ENCODE results near the gene HOXD10. TPM values are rescaled to one million over a fixed set of nuclear protein-coding genes. Genes with fewer than 3 reads are reported as not detected.

HOXD10 gene
- total and polyA plus RNA-seq, 4 donors = 0.05 to 0.54 TPM; not detected in 2

- Histone ChIP-seq H3K4me3 (no peak overlapping the region), H3K9me3 (ENCODE audit: control insufficient read depth in 4 of 4, insufficient read depth in 3 of 4, low read length in 3 of 4) (peaks cover 0 to 12% (median 0%) of the 10 kb centered on the region in 4 donors), H3K27ac (ENCODE audit: low read depth in 1 of 2, low read length in 1 of 2) (no peak overlapping the region), H3K36me3 (ENCODE audit: control insufficient read depth in 4 of 4, insufficient read depth in 4 of 4, low read length in 4 of 4) (no peaks in the 10 kb centered on the region), H3K9ac (ENCODE audit: insufficient read depth in 1 of 2, low read length in 2 of 2) (no peak overlapping the region), H3K27me3 (ENCODE audit: control insufficient read depth in 3 of 3, insufficient read depth in 3 of 3, low read length in 2 of 3) (peaks cover 38 to 97% (median 92%) of the 10 kb centered on the region in 3 donors), H3K4me1 (ENCODE audit: control insufficient read depth in 5 of 5, insufficient read depth in 5 of 5, low read length in 5 of 5) (peaks cover 0 to 7% (median 0%) of the 10 kb centered on the region in 5 donors)
- ATAC-seq (ENCODE audit: insufficient read depth, low FRiP score) = no peak
- TF ChIP-seq CTCF (IDR thresholded peaks at IDR 0.05; ENCODE audit: control extremely low read depth, extremely low read depth) = no peak
- 29 to 32% methylated on average over 14 of the region's 14 CpGs for WGBS, 2 donors
- DNase-seq = no peak
Measured at GRCh38 chr2:176150584-176151441, 34.2 kb downstream of the HOXD10 start.

- peaks cover 0 to 7% (median 0%) of the 10 kb centered on the region in 5 donors for H3K4me1 ChIP-seq (ENCODE audit: control insufficient read depth in 5 of 5, insufficient read depth in 5 of 5, low read length in 5 of 5)
- H3K27ac ChIP-seq (ENCODE audit: low read depth in 1 of 2, low read length in 1 of 2) = no peak within 1 kb of the TSS
- ATAC-seq (ENCODE audit: insufficient read depth, low FRiP score) = no peak
- H3K36me3 ChIP-seq (ENCODE audit: control insufficient read depth in 4 of 4, insufficient read depth in 4 of 4, low read length in 4 of 4) = no peaks in the 10 kb centered on the region
- DNase-seq = peak in 1 of 3 donors; percentile 6
- no peak for TF ChIP-seq CTCF (IDR thresholded peaks at IDR 0.05; ENCODE audit: control extremely low read depth, extremely low read depth)
- 3 to 7% methylated on average over 54 to 55 of the region's 55 CpGs for WGBS, 2 donors
- no peak within 1 kb of the TSS for H3K4me3 ChIP-seq
- peaks cover 0 to 15% (median 0%) of the 10 kb centered on the region in 4 donors for H3K9me3 ChIP-seq (ENCODE audit: control insufficient read depth in 4 of 4, insufficient read depth in 3 of 4, low read length in 3 of 4)
- H3K9ac ChIP-seq (ENCODE audit: insufficient read depth in 1 of 2, low read length in 2 of 2) = no peak within 1 kb of the TSS
- peaks cover 43 to 97% (median 92%) of the 10 kb centered on the region in 3 donors for H3K27me3 ChIP-seq (ENCODE audit: control insufficient read depth in 3 of 3, insufficient read depth in 3 of 3, low read length in 2 of 3)
Measured at GRCh38 chr2:176151442-176152287, 35.1 kb downstream of the HOXD10 start, which contains the start of gene HOXD4. Gene HOXD4, plus strand, starts transcription at chr2:176151550. Its CDS starts 84 bp downstream, at chr2:176151634.

- Histone ChIP-seq H3K4me3 (no peak overlapping the region), H3K27ac (ENCODE audit: low read depth in 1 of 2, low read length in 1 of 2) (no peak overlapping the region), H3K27me3 (ENCODE audit: control insufficient read depth in 3 of 3, insufficient read depth in 3 of 3, low read length in 2 of 3) (peaks cover 43 to 97% (median 93%) of the 10 kb centered on the region in 3 donors), H3K36me3 (ENCODE audit: control insufficient read depth in 4 of 4, insufficient read depth in 4 of 4, low read length in 4 of 4) (no peaks in the 10 kb centered on the region), H3K4me1 (ENCODE audit: control insufficient read depth in 5 of 5, insufficient read depth in 5 of 5, low read length in 5 of 5) (peaks cover 0 to 10% (median 7%) of the 10 kb centered on the region in 5 donors), H3K9ac (ENCODE audit: insufficient read depth in 1 of 2, low read length in 2 of 2) (no peak overlapping the region), H3K9me3 (ENCODE audit: control insufficient read depth in 4 of 4, insufficient read depth in 3 of 4, low read length in 3 of 4) (peaks cover 0 to 17% (median 0%) of the 10 kb centered on the region in 4 donors)
- TF ChIP-seq CTCF (IDR thresholded peaks at IDR 0.05; ENCODE audit: control extremely low read depth, extremely low read depth) = no peak
- ATAC-seq (ENCODE audit: insufficient read depth, low FRiP score) = no peak
- 11 to 14% methylated on average over 48 of the region's 48 CpGs for WGBS, 2 donors
- peak in 1 of 3 donors; percentile 1 for DNase-seq
Measured at GRCh38 chr2:176152350-176153181, 36.0 kb downstream of the HOXD10 start.
